ENCODE data around the gene ADGRV1.
"Not testable (repeated sequence)": the region's sequence is repeated elsewhere in the genome, so short reads cannot be mapped to it uniquely, and the experiment has no call there.

Gene ADGRV1

GRCh38 chr5:91007251-91007650 is 448.7 kb downstream of the ADGRV1 start:
- no peak for DNase-seq

GRCh38 chr5:91007780-91008402 is 449.3 kb downstream of the ADGRV1 start:
- DNase-seq: no peak

GRCh38 chr5:91010090-91010489 is 451.5 kb downstream of the ADGRV1 start:
- DNase-seq: no peak

GRCh38 chr5:91011029-91011428 is 452.4 kb downstream of the ADGRV1 start:
- no peak for DNase-seq

- DNase-seq: not testable (repeated sequence)
Measured at GRCh38 chr5:91012867-91013266, 454.3 kb downstream of the ADGRV1 start.

- no peak for DNase-seq
Measured at GRCh38 chr5:91016322-91016721, 457.7 kb downstream of the ADGRV1 start.

GRCh38 chr5:91016954-91017700 is 458.5 kb downstream of the ADGRV1 start:
- peak in 1 of 3 experiments; percentile 19 for DNase-seq

- no peak for DNase-seq
Measured at GRCh38 chr5:91018200-91018599, 459.6 kb downstream of the ADGRV1 start.

- no peak for DNase-seq
Measured at GRCh38 chr5:91018712-91019371, 460.2 kb downstream of the ADGRV1 start.

GRCh38 chr5:91020065-91020800 is 461.6 kb downstream of the ADGRV1 start:
- no peak for DNase-seq

- DNase-seq: peak; percentile 12 to 70 (median 39)
Measured at GRCh38 chr5:91022518-91022917, 463.9 kb downstream of the ADGRV1 start.

GRCh38 chr5:91024206-91024605 is 465.6 kb downstream of the ADGRV1 start:
- DNase-seq: peak in 1 of 3 experiments; percentile 4

GRCh38 chr5:91024727-91025126 is 466.1 kb downstream of the ADGRV1 start:
- DNase-seq: peak in 2 of 3 experiments; percentile 9 to 60

- DNase-seq: no peak
Measured at GRCh38 chr5:91025449-91025848, 466.9 kb downstream of the ADGRV1 start.

GRCh38 chr5:91025956-91026355 is 467.4 kb downstream of the ADGRV1 start:
- no peak for DNase-seq

- no peak for DNase-seq
Measured at GRCh38 chr5:91026466-91026865, 467.9 kb downstream of the ADGRV1 start.

GRCh38 chr5:91027405-91028139 is 469.0 kb downstream of the ADGRV1 start:
- peak in 2 of 3 experiments; percentile 31 to 58 for DNase-seq

GRCh38 chr5:91028499-91028956 is 469.9 kb downstream of the ADGRV1 start:
- peak in 1 of 3 experiments; percentile 13 for DNase-seq

GRCh38 chr5:91030521-91031401 is 472.2 kb downstream of the ADGRV1 start:
- DNase-seq: no peak

GRCh38 chr5:91031402-91031752 is 472.8 kb downstream of the ADGRV1 start:
- DNase-seq: no peak

- no peak for DNase-seq
Measured at GRCh38 chr5:91032125-91032524, 473.5 kb downstream of the ADGRV1 start.
